ENCODE data around the gene SYK.

Gene SYK

DNA sequence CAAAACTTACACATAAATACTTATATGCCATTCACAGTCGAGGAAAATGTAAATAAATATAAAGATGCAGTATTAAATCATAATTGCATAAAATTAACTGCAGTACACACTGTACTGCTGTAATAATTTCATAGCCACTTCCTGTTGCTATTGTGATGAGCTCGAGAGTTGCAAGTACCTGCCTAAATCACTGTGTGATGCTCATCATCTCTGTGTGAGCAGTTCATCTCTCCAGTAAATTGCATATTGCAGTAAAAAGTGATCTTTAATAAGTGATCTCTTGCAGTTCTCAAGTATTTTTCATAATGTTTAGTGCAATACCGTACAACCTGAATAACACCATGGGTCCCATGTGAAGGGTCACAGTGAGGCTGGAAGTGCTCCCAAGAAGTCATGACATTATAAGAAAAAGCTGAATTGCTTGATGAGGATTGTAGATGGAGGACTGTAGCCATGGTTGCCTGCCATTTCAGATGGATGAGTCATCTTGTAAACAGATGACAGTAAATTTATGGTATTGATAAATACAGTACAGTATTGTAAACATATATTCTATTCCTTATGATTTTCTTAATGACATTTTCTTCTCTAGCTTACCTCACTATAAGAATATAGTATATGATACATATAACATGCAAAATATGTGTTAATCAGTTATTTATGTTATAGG lies 34.9 kb downstream of the SYK start:
- no peak overlapping the region for H2BK12ac ChIP-seq (ENCODE audit: low read length in 2 of 2)
- H2AK5ac ChIP-seq (ENCODE audit: low read length, severe bottlenecking) = no peak overlapping the region
- H4K8ac ChIP-seq (ENCODE audit: low read length) = no peak overlapping the region
- H3K4me2 ChIP-seq (ENCODE audit: low read length, poor library complexity, severe bottlenecking) = no peak overlapping the region
- H2BK5ac ChIP-seq (ENCODE audit: low read depth, low read length, poor library complexity, severe bottlenecking) = no peak overlapping the region
- DNase-seq = peak; percentile 55
- no peak overlapping the region for H3K4ac ChIP-seq (ENCODE audit: low read depth in 1 of 2, low read length in 2 of 2)
- peaks cover 2% of the 10 kb centered on the region for H3K4me1 ChIP-seq (ENCODE audit: control insufficient read depth, insufficient read depth, low read depth, low read length)
- WGBS = 25% methylated on average over 2 of the region's 3 CpGs
- H3K36me3 ChIP-seq (ENCODE audit: control insufficient read depth in 1 of 2, insufficient read depth in 2 of 2, low read depth in 1 of 2, low read length in 2 of 2) = peaks cover 0 to 8% of the 10 kb centered on the region in 2 experiments
- peaks cover 5% of the 10 kb centered on the region for H3K79me1 ChIP-seq (replicated peaks; ENCODE audit: low read length, poor library complexity, severe bottlenecking)
- H3K27ac ChIP-seq (ENCODE audit: low read length, poor library complexity, severe bottlenecking) = no peak overlapping the region
- H3K18ac ChIP-seq (ENCODE audit: low read depth in 1 of 2, low read length in 2 of 2) = no peak overlapping the region
- peaks cover 4% of the 10 kb centered on the region for H3K9me3 ChIP-seq (ENCODE audit: control insufficient read depth, low read length)
- H3K14ac ChIP-seq (ENCODE audit: low read length in 2 of 2) = no peak overlapping the region
- H3K9ac ChIP-seq (ENCODE audit: low read length) = no peak overlapping the region
- H2BK15ac ChIP-seq (ENCODE audit: low read depth, poor library complexity, severe bottlenecking) = no peak overlapping the region
- no peak overlapping the region for H3K23ac ChIP-seq (ENCODE audit: low read length in 2 of 2)
- no peak overlapping the region for H4K91ac ChIP-seq (ENCODE audit: low read length)
- H3K4me3 ChIP-seq (ENCODE audit: insufficient read depth in 1 of 2, low read depth in 1 of 2, low read length in 2 of 2) = no peak overlapping the region
- no peak overlapping the region for H2BK120ac ChIP-seq (ENCODE audit: low read depth, low read length)
- peaks cover 0 to 42% of the 10 kb centered on the region in 2 experiments for H3K27me3 ChIP-seq (ENCODE audit: control insufficient read depth in 1 of 2, insufficient read depth in 1 of 2, low read length in 2 of 2)
- no peak overlapping the region for H2AFZ ChIP-seq (ENCODE audit: low read depth, low read length)

DNA sequence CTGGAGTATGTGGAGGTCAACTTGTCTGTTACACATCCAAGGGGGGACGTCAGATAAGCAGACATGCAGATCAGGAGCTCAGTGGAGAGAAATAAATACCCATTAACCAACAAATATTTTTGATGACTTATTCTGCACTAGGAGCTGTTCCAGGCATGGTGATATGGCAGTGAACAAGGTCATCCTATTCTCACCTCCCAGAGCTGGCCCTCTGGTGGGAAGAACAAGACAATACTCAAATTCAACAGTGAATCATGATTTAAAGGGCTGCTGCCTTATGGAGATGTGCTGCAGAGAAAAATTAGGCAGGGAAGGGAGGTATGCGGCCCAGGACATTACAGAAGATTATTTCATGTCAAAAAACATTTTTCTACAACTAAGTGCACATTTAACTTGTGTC lies 36.5 kb downstream of the SYK start:
- Histone ChIP-seq H3K23ac (ENCODE audit: low read length in 2 of 2) (no peak overlapping the region), H3K27me3 (ENCODE audit: control insufficient read depth in 1 of 2, insufficient read depth in 1 of 2, low read length in 2 of 2) (peaks cover 0 to 38% of the 10 kb centered on the region in 2 experiments), H3K79me1 (replicated peaks; ENCODE audit: low read length, poor library complexity, severe bottlenecking) (peaks cover 5% of the 10 kb centered on the region), H2BK15ac (ENCODE audit: low read depth, poor library complexity, severe bottlenecking) (no peak overlapping the region), H2BK120ac (ENCODE audit: low read depth, low read length) (no peak overlapping the region), H3K9me3 (ENCODE audit: control insufficient read depth, low read length) (no peaks in the 10 kb centered on the region), H2BK5ac (ENCODE audit: low read depth, low read length, poor library complexity, severe bottlenecking) (no peak overlapping the region), H3K4me3 (ENCODE audit: insufficient read depth in 1 of 2, low read depth in 1 of 2, low read length in 2 of 2) (no peak overlapping the region), H3K27ac (ENCODE audit: low read length, poor library complexity, severe bottlenecking) (no peak overlapping the region), H2AFZ (ENCODE audit: low read depth, low read length) (no peak overlapping the region), H3K4ac (ENCODE audit: low read depth in 1 of 2, low read length in 2 of 2) (no peak overlapping the region), H4K8ac (ENCODE audit: low read length) (no peak overlapping the region), H2AK5ac (ENCODE audit: low read length, severe bottlenecking) (no peak overlapping the region), H3K14ac (ENCODE audit: low read length in 2 of 2) (no peak overlapping the region), H3K36me3 (ENCODE audit: control insufficient read depth in 1 of 2, insufficient read depth in 2 of 2, low read depth in 1 of 2, low read length in 2 of 2) (peaks cover 0 to 8% of the 10 kb centered on the region in 2 experiments), H3K4me2 (ENCODE audit: low read length, poor library complexity, severe bottlenecking) (no peak overlapping the region), H2BK12ac (ENCODE audit: low read length in 2 of 2) (no peak overlapping the region), H3K9ac (ENCODE audit: low read length) (no peak overlapping the region), H3K4me1 (ENCODE audit: control insufficient read depth, insufficient read depth, low read depth, low read length) (peaks cover 2% of the 10 kb centered on the region), H3K18ac (ENCODE audit: low read depth in 1 of 2, low read length in 2 of 2) (no peak overlapping the region), H4K91ac (ENCODE audit: low read length) (no peak overlapping the region)
- 63% methylated on average over 1 of the region's 2 CpGs for WGBS
- peak; percentile 34 for DNase-seq

DNA sequence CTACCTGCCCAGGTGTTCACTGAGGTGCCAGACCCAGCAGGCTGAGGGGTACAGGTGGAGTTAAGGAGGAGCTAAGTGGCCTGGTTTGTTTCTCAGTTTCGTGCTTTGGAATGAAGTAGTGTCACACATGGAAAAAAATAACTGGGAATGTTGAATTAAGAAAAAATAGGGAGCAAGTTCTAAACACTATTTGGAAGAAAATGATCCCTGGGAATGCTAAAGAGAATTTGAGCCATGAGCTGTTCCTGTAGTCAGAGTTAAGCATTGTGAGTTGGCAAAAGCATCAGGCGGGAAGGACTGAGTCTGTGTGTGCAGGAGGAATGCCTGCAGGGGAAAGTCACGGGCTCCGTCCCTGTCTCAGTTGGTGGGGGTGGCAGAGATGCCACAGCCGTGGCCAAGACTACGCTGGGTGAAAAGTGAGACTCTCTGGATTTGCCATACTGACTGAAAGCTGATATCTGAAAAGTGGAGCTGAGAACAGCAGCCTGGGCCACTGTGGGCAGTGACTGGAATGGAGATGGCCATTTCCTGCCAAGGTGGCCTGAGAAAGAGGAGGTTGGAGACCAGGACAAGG lies 37.0 kb downstream of the SYK start:
- Histone ChIP-seq H2BK12ac (ENCODE audit: low read length in 2 of 2) (no peak overlapping the region), H2BK5ac (ENCODE audit: low read depth, low read length, poor library complexity, severe bottlenecking) (no peak overlapping the region), H3K27ac (ENCODE audit: low read length, poor library complexity, severe bottlenecking) (no peak overlapping the region), H3K18ac (ENCODE audit: low read depth in 1 of 2, low read length in 2 of 2) (no peak overlapping the region), H2AFZ (ENCODE audit: low read depth, low read length) (no peak overlapping the region), H3K79me1 (replicated peaks; ENCODE audit: low read length, poor library complexity, severe bottlenecking) (peaks cover 5% of the 10 kb centered on the region), H2BK15ac (ENCODE audit: low read depth, poor library complexity, severe bottlenecking) (no peak overlapping the region), H4K91ac (ENCODE audit: low read length) (no peak overlapping the region), H3K9me3 (ENCODE audit: control insufficient read depth, low read length) (no peaks in the 10 kb centered on the region), H3K4me3 (ENCODE audit: insufficient read depth in 1 of 2, low read depth in 1 of 2, low read length in 2 of 2) (no peak overlapping the region), H3K4me2 (ENCODE audit: low read length, poor library complexity, severe bottlenecking) (no peak overlapping the region), H2BK120ac (ENCODE audit: low read depth, low read length) (no peak overlapping the region), H3K4me1 (ENCODE audit: control insufficient read depth, insufficient read depth, low read depth, low read length) (peaks cover 2% of the 10 kb centered on the region), H3K23ac (ENCODE audit: low read length in 2 of 2) (no peak overlapping the region), H3K27me3 (ENCODE audit: control insufficient read depth in 1 of 2, insufficient read depth in 1 of 2, low read length in 2 of 2) (peaks cover 0 to 32% of the 10 kb centered on the region in 2 experiments), H2AK5ac (ENCODE audit: low read length, severe bottlenecking) (no peak overlapping the region), H4K8ac (ENCODE audit: low read length) (no peak overlapping the region), H3K9ac (ENCODE audit: low read length) (no peak overlapping the region), H3K36me3 (ENCODE audit: control insufficient read depth in 1 of 2, insufficient read depth in 2 of 2, low read depth in 1 of 2, low read length in 2 of 2) (peaks cover 0 to 8% of the 10 kb centered on the region in 2 experiments), H3K4ac (ENCODE audit: low read depth in 1 of 2, low read length in 2 of 2) (no peak overlapping the region), H3K14ac (ENCODE audit: low read length in 2 of 2) (no peak overlapping the region)
- 86% methylated on average over 6 of the region's 6 CpGs for WGBS
- no peak for DNase-seq

DNA sequence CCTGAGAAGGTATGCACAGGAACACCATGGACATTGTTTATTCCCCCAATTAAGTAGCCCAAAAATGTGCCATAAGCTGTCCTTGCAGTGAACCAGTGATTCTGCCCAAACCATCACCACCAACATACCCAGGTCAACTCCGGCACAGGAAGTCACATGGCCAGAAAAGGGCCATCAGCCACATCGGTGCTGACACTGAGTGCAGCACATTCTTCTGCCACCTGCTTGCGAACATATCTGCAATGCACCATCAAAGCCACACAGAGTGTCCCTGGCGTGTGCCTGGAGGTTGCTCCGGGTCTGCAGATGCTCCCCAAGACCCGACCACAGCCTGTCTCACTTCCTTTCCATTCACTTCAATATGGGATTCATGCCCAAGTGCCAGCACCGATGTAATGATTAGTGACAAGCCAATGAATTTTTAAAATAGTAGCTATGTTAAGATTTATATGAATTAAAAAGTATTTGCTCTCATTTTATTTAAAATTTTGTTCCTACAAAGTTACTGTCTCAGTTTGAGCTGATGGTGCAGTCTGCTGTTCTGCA lies 37.6 kb downstream of the SYK start:
- H3K27ac ChIP-seq (ENCODE audit: low read length, poor library complexity, severe bottlenecking) = no peak overlapping the region
- H3K9ac ChIP-seq (ENCODE audit: low read length) = no peak overlapping the region
- DNase-seq = no peak
- peaks cover 5% of the 10 kb centered on the region for H3K79me1 ChIP-seq (replicated peaks; ENCODE audit: low read length, poor library complexity, severe bottlenecking)
- peaks cover 0 to 14% of the 10 kb centered on the region in 2 experiments for H3K36me3 ChIP-seq (ENCODE audit: control insufficient read depth in 1 of 2, insufficient read depth in 2 of 2, low read depth in 1 of 2, low read length in 2 of 2)
- H3K4me1 ChIP-seq (ENCODE audit: control insufficient read depth, insufficient read depth, low read depth, low read length) = peaks cover 2% of the 10 kb centered on the region
- no peak overlapping the region for H3K23ac ChIP-seq (ENCODE audit: low read length in 2 of 2)
- H3K4me2 ChIP-seq (ENCODE audit: low read length, poor library complexity, severe bottlenecking) = no peak overlapping the region
- no peaks in the 10 kb centered on the region for H3K9me3 ChIP-seq (ENCODE audit: control insufficient read depth, low read length)
- H3K14ac ChIP-seq (ENCODE audit: low read length in 2 of 2) = no peak overlapping the region
- H2BK120ac ChIP-seq (ENCODE audit: low read depth, low read length) = no peak overlapping the region
- H3K27me3 ChIP-seq (ENCODE audit: control insufficient read depth in 1 of 2, insufficient read depth in 1 of 2, low read length in 2 of 2) = peaks cover 0 to 26% of the 10 kb centered on the region in 2 experiments
- H2AFZ ChIP-seq (ENCODE audit: low read depth, low read length) = no peak overlapping the region
- no peak overlapping the region for H3K18ac ChIP-seq (ENCODE audit: low read depth in 1 of 2, low read length in 2 of 2)
- no peak overlapping the region for H3K4ac ChIP-seq (ENCODE audit: low read depth in 1 of 2, low read length in 2 of 2)
- no peak overlapping the region for H3K4me3 ChIP-seq (ENCODE audit: insufficient read depth in 1 of 2, low read depth in 1 of 2, low read length in 2 of 2)
- H4K8ac ChIP-seq (ENCODE audit: low read length) = no peak overlapping the region
- no peak overlapping the region for H2AK5ac ChIP-seq (ENCODE audit: low read length, severe bottlenecking)
- no peak overlapping the region for H2BK15ac ChIP-seq (ENCODE audit: low read depth, poor library complexity, severe bottlenecking)
- H4K91ac ChIP-seq (ENCODE audit: low read length) = no peak overlapping the region
- no peak overlapping the region for H2BK12ac ChIP-seq (ENCODE audit: low read length in 2 of 2)
- 92% methylated on average over 6 of the region's 7 CpGs for WGBS
- no peak overlapping the region for H2BK5ac ChIP-seq (ENCODE audit: low read depth, low read length, poor library complexity, severe bottlenecking)

Measured in mesenchymal stem cell (in vitro differentiated cells and primary cell).